Stimulated activated CD8-positive, alpha-beta memory T cell treated with anti-CD3 and anti-CD28 coated beads, Interleukin-15, amount 100 ng/mL, for 4 hours (primary cell): ENCODE measurements around the gene PRKCH.
"Not testable (repeated sequence)": the region's sequence is repeated elsewhere in the genome, so short reads cannot be mapped to it uniquely, and the experiment has no call there.

Experiments
- DNase-seq, 2 donors: peaks; one replicate each; pipeline ENCODE4 v3.0.0-alpha.2; 2020; ENCODE audit warnings: low read depth in 2 of 2

The PRKCH gene

GRCh38 chr14:61392297-61392696 lies 70.9 kb downstream of the PRKCH start:
- DNase-seq, result no peak

GRCh38 chr14:61394542-61394941 lies 73.2 kb downstream of the PRKCH start:
- DNase-seq, result no peak

DNA sequence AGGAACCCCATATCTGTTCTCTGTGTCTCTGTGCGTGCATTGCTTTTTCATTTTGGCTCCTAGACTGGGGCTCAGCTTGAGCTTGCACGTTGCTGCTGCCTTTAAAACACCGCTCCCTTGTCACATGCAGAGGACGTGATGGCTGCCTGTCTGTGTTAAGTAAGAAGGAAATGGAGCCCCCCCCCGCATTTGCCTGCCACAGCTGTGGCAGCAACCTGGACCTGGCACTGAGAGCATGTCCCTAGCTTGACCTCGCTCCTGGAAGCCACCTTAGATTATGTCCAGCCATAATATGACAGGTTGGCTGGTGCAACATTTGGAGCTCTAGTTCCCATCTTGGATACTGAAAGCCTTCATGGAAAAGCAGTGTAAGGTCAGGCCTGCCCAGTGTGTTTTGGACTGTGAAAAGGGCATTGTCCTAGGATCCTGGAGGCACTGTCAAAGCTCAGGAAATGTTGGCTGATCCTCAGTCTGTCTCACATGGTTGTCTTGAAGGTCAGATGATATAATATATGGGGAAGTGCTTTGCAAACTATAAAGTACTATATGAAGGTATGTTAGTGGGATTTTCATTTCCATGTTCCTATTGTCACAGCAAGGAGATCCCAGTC lies 73.8 kb downstream of the PRKCH start:
- no peak for DNase-seq

DNA sequence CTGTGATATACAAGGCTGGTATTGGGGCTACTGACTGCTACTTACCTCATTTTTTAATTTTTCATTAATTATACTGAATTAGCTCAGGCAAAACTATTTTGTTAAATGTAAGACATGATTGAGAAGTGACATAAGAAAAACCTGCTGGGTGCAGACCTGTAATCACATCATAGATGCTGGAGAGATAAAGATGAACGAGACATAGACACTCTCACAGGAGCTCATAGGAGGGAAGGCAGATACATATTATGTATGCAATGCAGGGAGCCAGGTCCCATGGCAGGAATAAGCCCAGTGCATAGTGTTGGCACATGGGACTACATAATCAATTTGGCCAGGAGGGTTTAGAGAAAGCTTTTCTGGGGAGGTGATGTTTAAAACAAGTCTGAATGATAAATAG lies 74.9 kb downstream of the PRKCH start:
- DNase-seq, result no peak

- no peak for DNase-seq
Observed at GRCh38 chr14:61396694-61397093, 75.3 kb downstream of the PRKCH start.

- no peak for DNase-seq
Observed at GRCh38 chr14:61397615-61398014, 76.2 kb downstream of the PRKCH start.

DNA sequence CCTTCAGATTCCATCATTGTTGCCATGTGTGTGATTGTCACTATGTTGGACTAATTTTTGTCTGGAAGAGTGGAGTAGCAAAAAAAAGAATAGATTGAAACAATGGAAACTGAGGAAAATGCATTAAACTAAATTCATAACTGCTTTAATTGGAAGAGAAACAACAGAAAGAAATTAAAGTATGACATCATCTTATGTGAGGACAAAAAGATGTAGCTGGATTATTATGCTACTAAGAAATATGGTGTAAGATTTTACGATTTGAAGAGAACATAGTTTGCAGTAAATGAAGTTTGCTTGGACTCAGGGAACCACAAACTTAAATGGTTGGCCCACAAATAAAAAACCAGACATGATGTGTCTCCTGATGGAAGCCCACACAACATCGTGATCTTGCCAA lies 76.8 kb downstream of the PRKCH start:
- DNase-seq, result no peak

DNA sequence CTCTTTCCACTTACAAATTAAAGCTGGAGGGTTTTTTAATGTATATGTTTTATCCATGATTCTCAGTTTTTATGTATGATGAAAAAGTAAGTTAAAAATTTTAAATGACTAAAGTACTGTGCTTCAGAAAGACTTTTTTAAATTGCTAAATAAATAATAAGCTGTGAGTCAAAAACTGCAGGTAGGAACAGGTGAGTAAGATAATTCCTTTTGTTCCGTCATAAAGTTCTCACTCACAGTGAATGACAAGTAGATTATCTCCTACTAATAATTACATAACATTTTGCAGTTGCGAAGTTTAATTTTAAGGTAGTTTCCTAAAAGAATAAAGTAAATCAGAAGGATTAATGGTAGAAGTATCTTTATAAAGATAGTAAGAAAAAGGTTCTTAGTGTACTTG lies 78.0 kb downstream of the PRKCH start:
- DNase-seq, result no peak

- DNase-seq, result no peak
Observed at GRCh38 chr14:61401461-61401860, 80.1 kb downstream of the PRKCH start.

- no peak for DNase-seq
Observed at GRCh38 chr14:61403411-61403810, 82.0 kb downstream of the PRKCH start.

DNA sequence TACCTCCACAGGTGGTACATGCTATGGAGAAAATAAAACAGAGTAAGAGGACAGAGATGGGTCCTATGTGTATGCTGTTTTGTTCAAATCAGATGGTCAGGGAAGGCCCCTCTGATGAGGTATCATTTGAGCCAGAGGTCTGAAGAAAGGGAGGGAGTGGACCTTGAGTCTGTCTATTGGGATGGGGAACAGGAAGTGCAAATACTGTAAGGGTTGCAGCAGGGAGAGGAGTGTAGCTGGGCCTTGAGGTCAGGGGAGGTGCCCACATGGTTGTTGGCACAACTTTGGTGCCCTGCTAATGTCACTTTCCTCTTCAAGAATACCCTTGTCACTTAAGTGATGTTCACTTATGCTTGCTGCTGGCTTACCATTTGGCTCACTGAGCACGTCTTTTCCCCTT lies 83.3 kb downstream of the PRKCH start:
- no peak for DNase-seq

DNA sequence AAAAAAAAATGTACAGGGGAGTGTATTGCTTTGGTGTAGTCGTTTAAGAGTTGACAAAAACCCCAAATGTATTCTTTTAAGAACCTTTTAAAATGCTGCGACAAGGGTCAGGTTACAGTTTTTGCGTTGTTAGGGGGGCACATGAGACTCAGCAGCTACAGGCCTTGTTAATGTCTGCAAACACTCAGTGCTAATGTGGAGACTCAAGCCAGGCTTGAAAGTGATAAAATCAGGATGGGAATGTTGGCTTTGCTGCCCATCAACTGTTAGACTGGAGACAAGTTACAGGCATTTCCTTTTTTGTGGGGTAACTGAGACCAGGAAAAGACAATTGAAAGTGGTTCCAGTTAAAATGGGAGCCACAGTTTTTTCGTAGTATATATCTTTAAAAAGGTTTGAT lies 84.8 kb downstream of the PRKCH start:
- no peak for DNase-seq

- DNase-seq, result peak in 1 of 2 donors; percentile 33
Observed at GRCh38 chr14:61406675-61407074, 85.3 kb downstream of the PRKCH start.

DNA sequence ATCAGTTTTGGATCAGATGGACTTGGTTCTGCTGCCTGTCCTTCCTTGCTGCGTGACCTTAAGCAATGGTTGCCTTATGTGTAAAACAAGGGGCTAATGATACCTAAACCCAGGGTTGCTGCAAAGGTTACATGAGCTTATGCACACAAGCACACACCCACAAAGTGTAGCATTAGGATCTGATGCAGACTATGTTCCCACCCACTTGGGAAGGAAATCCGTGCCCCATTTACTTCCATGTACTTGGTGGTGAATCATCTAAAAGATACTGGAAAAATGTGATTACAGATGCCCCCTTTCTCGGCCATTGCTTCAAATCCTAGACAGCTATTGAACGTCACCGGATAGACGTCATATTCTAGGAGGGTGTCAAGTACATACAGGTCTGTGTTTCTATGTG lies 87.1 kb downstream of the PRKCH start:
- DNase-seq, result no peak

GRCh38 chr14:61409782-61410181 lies 88.4 kb downstream of the PRKCH start:
- no peak for DNase-seq

GRCh38 chr14:61415934-61416333 lies 94.6 kb downstream of the PRKCH start:
- DNase-seq, result not testable (repeated sequence)

DNA sequence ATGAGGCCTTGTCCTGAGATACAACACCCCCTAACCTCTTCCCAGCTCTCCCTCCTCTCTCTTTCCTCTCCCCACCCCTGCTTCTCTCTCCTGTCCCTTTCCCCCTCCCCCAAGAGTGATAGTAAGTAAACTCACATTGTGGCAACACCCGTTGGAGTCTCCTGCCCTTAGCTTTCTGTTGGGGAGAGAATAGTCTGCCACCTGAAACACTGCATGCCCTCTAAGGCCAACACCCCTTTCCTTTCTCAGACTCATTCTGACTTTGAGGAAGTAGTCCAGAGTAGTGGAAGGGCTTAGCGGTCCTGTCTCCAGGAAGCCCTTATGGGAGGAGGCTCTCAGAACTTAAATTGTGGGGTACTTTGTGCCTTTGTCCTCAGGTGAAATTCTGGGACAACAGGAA lies 95.2 kb downstream of the PRKCH start:
- DNase-seq, result no peak

DNA sequence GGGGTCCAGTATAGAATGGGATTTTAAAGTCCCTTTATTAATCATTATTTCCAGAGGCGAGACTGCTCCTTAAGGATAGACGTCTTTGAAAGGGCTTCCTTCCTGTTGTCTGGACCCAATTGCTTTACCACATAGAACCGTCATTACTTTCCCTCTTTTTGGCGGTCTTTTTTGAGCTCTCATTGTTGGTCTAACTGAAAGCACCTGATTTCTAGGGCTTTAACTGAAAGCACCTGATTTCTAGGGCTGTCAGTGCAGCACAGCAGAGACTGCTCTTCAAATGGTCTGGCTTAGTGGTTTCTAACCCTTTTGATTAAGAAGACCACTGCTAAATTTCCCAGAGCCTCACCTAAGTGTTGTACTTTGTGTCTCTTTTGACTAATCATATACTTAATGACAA lies 95.8 kb downstream of the PRKCH start:
- no peak for DNase-seq

GRCh38 chr14:61417883-61418455 lies 96.6 kb downstream of the PRKCH start:
- no peak for DNase-seq

- no peak for DNase-seq
Observed at GRCh38 chr14:61418746-61419145, 97.4 kb downstream of the PRKCH start.

DNA sequence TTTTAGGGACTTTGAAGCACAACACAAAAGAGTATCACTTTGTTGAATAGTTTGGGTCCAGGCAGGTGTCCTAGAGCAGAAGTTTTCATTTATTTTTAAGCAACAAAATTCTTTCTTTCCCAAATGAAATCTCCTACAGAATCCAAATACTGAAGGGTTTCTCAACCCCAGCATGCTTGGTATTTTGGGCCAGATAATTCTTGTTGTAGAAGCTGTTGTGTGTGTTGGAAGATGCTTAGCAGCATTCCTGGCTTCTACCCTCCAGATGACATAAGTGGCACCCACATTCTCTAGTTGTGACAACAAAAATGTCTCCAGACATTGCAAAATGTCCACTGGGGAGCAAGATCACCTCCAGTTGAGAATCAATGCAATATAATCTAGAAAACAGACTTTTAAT lies 97.8 kb downstream of the PRKCH start:
- no peak for DNase-seq

GRCh38 chr14:61420326-61420725 lies 98.9 kb downstream of the PRKCH start:
- DNase-seq, result peak; percentile 12 to 23

- no peak for DNase-seq
Observed at GRCh38 chr14:61421212-61421923, 100.0 kb downstream of the PRKCH start.
